ENCODE results near the gene HSFY2. TPM values are rescaled to one million over a fixed set of nuclear protein-coding genes. Genes with fewer than 3 reads are reported as not detected.
"Not testable (repeated sequence)": the region's sequence is repeated elsewhere in the genome, so short reads cannot be mapped to it uniquely, and the experiment has no call there.

Gene HSFY2, protein sequence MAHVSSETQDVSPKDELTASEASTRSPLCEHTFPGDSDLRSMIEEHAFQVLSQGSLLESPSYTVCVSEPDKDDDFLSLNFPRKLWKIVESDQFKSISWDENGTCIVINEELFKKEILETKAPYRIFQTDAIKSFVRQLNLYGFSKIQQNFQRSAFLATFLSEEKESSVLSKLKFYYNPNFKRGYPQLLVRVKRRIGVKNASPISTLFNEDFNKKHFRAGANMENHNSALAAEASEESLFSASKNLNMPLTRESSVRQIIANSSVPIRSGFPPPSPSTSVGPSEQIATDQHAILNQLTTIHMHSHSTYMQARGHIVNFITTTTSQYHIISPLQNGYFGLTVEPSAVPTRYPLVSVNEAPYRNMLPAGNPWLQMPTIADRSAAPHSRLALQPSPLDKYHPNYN
- not detected for total RNA-seq
- long read RNA-seq, result 0 reads

DNA sequence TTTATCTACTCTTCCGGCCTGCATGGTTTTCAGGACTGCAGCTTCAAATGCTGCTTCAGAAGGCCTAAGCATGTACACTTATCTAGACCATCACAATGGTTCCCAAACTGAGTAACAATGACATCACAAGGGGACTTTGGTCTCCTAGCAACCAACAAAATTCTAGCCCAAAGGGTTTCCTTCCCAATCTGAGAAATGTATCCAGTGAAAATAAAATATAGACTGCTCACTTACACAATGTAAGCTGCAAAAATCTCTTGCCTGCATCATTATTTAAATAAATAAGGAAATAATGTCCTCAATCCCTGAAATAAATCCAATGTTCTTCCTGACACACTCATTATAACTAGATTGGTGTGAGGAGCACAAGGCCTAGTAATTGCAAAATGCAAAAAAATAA is at the start of gene HSFY2:
HSFY2 (minus strand) TSS at position 101 of the 400 bp plus-strand sequence. CDS start 117 bp downstream, outside the sequence.
- H3K36me3 ChIP-seq; H3K4me3 ChIP-seq; H3K4me1 ChIP-seq; DNase-seq; H3K9me3 ChIP-seq; H3K27me3 ChIP-seq (ENCODE audit: low read depth); ATAC-seq; intact Hi-C loops (cut with DNase I); H3K27ac ChIP-seq: not testable (repeated sequence)

DNA sequence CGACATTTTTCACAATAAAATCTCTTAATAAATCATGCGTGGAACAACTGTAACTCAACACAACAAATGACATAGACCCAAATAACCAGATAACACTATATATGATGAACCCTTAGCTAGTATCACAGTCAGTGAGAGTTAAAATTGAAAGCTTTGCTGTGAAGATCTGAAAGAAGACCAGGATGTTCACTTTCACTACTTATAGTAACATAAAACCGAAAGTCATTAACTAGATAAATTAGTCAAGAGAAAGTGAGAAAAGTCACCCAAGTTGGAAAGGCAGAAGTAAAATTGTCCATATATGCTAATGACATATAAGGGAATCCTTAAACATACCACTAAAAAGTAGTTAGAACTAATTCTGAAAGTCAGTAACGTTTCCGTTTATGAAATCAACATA is 42.2 kb upstream of the HSFY2 start:
- H3K27ac ChIP-seq; H3K4me1 ChIP-seq; H3K9me3 ChIP-seq; H3K4me3 ChIP-seq; ATAC-seq; DNase-seq; H3K36me3 ChIP-seq; intact Hi-C loops (cut with DNase I); H3K27me3 ChIP-seq (ENCODE audit: low read depth): not testable (repeated sequence)

DNA sequence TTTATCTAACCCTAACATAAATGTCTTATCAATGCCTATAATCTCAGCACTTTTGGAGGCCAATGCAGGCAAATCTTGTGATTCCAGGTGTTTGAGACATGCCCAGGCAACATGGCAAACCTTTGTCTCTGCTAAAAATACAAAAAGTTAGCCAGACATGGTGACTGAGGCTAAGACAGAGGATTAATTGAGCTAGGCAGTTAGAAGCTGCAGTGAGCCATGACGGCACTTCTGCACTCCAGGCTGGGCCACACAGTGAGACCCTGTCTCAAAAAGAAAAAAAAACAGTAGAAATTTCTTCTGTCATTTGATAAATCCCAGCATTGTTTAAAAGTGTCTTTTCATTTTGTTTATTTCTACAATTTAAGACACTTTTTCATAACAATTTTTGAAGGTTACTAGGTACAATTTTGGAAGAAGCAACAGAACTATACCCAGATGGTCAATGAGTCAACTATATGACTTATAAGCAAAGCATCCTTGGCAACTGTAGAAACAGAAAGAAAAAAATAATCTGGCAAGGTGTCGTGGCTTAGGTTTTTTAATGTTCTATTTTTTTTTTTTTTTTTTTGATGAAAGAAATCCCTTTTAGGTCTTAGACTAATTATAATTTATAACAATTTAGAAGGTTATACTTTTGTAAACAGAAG is 15.3 kb upstream of the HSFY2 start:
- intact Hi-C loops (cut with DNase I); ATAC-seq; H3K4me1 ChIP-seq: not testable (repeated sequence)

DNA sequence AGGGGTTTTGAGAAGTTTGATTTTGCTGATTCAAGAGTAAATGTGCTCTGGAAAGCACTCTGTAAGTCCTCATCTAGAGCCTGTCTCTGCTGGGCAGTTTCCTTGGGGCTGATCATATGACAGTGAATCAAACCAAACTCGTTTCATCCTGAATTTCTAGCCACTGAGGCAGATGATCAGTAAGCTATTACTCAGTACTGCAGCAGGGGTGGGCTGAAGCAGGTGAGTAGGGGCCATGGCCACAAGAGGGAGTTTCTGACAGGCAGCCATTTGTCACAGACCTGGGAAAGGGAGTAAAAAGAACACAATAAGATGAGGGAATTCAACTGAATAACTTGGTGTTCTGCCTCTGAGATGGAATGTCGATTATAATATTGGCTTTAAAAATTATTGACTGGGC is 19.5 kb downstream of the HSFY2 start:
- intact Hi-C loops (cut with DNase I), result not testable (repeated sequence)

More for the DNA sequence above, 15.3 kb upstream of the HSFY2 start:
- not testable (repeated sequence) for H3K27me3 ChIP-seq (ENCODE audit: low read depth); H3K27ac ChIP-seq; H3K4me3 ChIP-seq; DNase-seq; H3K9me3 ChIP-seq; H3K36me3 ChIP-seq

DNA sequence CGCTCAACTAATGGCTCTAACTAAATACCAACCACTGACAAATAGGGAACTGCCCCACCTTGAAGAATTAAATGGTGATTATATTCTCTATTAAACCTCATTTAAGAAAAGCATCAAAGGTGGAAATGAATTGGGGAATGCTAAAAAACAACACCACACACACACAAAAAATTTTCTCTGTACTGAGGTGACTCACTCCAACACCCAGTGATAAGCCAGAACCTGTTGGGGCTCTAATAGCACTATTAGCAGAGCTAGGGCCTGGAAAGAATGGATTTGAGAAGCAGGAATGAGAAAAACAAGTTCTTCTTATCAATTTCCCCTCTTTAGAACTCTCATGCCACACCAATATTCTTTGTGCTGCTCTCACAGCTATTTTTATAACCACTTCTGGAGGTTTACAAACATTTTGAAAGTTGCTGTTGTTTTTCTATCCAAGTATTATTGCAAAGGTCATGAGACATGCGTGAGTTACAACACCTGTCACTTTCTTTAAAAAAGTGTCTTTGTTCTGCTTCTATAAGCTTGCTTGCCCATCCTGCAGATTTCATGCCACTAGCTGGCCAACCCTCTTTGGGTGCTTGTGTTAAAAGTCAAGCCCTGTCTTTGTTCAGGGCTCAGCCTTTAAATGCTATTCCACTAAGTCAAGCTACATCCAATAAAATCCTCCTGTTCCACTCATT is 20.3 kb downstream of the HSFY2 start:
- H3K4me1 ChIP-seq; DNase-seq; H3K36me3 ChIP-seq; H3K27me3 ChIP-seq (ENCODE audit: low read depth); H3K9me3 ChIP-seq; H3K27ac ChIP-seq; ATAC-seq; H3K4me3 ChIP-seq; intact Hi-C loops (cut with DNase I): not testable (repeated sequence)

More for the DNA sequence above, 19.5 kb downstream of the HSFY2 start:
- not testable (repeated sequence) for H3K4me1 ChIP-seq; ATAC-seq; H3K36me3 ChIP-seq; H3K27me3 ChIP-seq (ENCODE audit: low read depth); H3K4me3 ChIP-seq; H3K27ac ChIP-seq; DNase-seq; H3K9me3 ChIP-seq

DNA sequence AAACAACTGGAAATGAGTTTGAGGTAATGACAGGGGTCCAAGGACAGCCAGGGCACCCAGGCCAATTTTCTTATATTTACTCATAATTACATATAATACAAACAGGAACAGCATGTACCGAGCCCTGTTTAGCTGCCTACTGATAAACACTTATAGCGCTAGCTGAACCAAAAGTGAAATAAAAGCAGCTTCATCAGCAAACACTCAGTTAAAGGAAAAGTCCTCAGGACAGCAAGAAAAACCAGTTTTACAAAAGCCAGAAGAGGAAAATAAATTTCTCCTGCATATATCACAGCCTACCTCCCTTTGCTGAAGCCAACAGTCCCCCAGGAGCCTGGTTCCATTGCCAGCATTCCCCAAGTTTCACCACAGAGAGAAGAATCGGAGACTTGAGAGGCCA is 49.8 kb downstream of the HSFY2 start:
- H3K27ac ChIP-seq; DNase-seq; H3K27me3 ChIP-seq (ENCODE audit: low read depth); H3K36me3 ChIP-seq; H3K4me1 ChIP-seq; H3K9me3 ChIP-seq; H3K4me3 ChIP-seq; intact Hi-C loops (cut with DNase I): not testable (repeated sequence)
- ATAC-seq, result peak in 1 of 2 donors; percentile 75

Other genes starting within 250 kb of the HSFY2 start
- gene HSFY1, start 227.0 kb downstream of the HSFY2 start, total RNA-seq, result not detected